H9 (cell line): Measurements from ENCODE around the gene NCAPH2. TPM values are rescaled to one million over a fixed set of nuclear protein-coding genes. Genes with fewer than 3 reads are reported as not detected.

Experiments used
- DNase-seq: peaks from one replicate; pipeline ENCODE4 v3.0.0-alpha.2; 2017
- H2AFZ ChIP-seq: one replicate; pipeline ENCODE4 v1.6.1; 2013; ENCODE audit warnings: mild to moderate bottlenecking, low read length, control low read depth, moderate library complexity
- H2AK5ac ChIP-seq: 2 replicates; pipeline ENCODE4 v1.6.1; 2013; ENCODE audit warnings: low read length, control low read depth, mixed read lengths; ENCODE audit not compliant: insufficient read length
- H2BK120ac ChIP-seq: one replicate; pipeline ENCODE4 v1.6.1; 2013; ENCODE audit warnings: low read depth, mild to moderate bottlenecking, low read length, control low read depth, inconsistent platforms; ENCODE audit not compliant: poor library complexity, severe bottlenecking
- H2BK12ac ChIP-seq: 2 replicates; pipeline ENCODE4 v1.6.1; 2013; ENCODE audit warnings: low read length, control low read depth, mixed read lengths, low read depth; ENCODE audit not compliant: insufficient read length
- H2BK15ac ChIP-seq: 2 replicates; pipeline ENCODE4 v1.6.1; 2013; ENCODE audit warnings: low read depth, low read length, control low read depth
- H2BK20ac ChIP-seq: one replicate; pipeline ENCODE4 v1.6.1; 2013; ENCODE audit warnings: low read depth, mild to moderate bottlenecking, low read length, control low read depth, inconsistent platforms; ENCODE audit not compliant: poor library complexity, severe bottlenecking
- H2BK5ac ChIP-seq: 2 replicates; pipeline ENCODE4 v1.6.1; 2013; ENCODE audit warnings: low read length, control low read depth, mixed read lengths; ENCODE audit not compliant: insufficient read length
- H3K14ac ChIP-seq: 2 replicates; pipeline ENCODE4 v1.6.1; 2013; ENCODE audit warnings: low read length, control low read depth; ENCODE audit not compliant: insufficient read depth
- H3K18ac ChIP-seq: 2 replicates; pipeline ENCODE4 v1.6.1; 2013; ENCODE audit warnings: low read depth, mild to moderate bottlenecking, mixed read lengths, low read length, control low read depth; ENCODE audit not compliant: insufficient read length
- H3K23ac ChIP-seq: 2 replicates; pipeline ENCODE4 v1.6.1; 2013; ENCODE audit warnings: low read length, control low read depth, mixed read lengths, low read depth; ENCODE audit not compliant: insufficient read length
- H3K23me2 ChIP-seq: 2 replicates; pipeline ENCODE4 v1.6.1; 2013; ENCODE audit warnings: low read depth, mild to moderate bottlenecking, mixed read lengths, low read length, control low read depth; ENCODE audit not compliant: insufficient read length, poor library complexity, severe bottlenecking
- H3K27ac ChIP-seq: 2 replicates; pipeline ENCODE4 v1.5.1; 2013; ENCODE audit warnings: low read length, control low read depth, mixed read lengths, low read depth; ENCODE audit not compliant: insufficient read length
- H3K27me3 ChIP-seq: 2 replicates; pipeline ENCODE4 v1.6.1; 2013; ENCODE audit warnings: low read length, control low read depth, inconsistent platforms; ENCODE audit not compliant: insufficient read depth
- H3K4ac ChIP-seq: 2 replicates; pipeline ENCODE4 v1.6.1; 2013; ENCODE audit warnings: low read depth, mild to moderate bottlenecking, control low read depth, inconsistent platforms, low read length, moderate library complexity
- H3K4me1 ChIP-seq: 2 replicates; pipeline ENCODE4 v1.6.1; 2013; ENCODE audit warnings: low read length, control low read depth, inconsistent platforms; ENCODE audit not compliant: insufficient read depth
- H3K4me2 ChIP-seq: 2 replicates; pipeline ENCODE4 v1.6.1; 2013; ENCODE audit warnings: low read length, control low read depth, mixed read lengths; ENCODE audit not compliant: insufficient read length, insufficient read depth
- H3K56ac ChIP-seq: 2 replicates; pipeline ENCODE4 v1.6.1; 2013; ENCODE audit warnings: low read depth, mild to moderate bottlenecking, mixed read lengths, low read length, control low read depth; ENCODE audit not compliant: insufficient read length
- H3K79me1 ChIP-seq: 2 replicates; pipeline ENCODE4 v1.6.1; 2013; ENCODE audit warnings: low read depth, mild to moderate bottlenecking, moderate library complexity, low read length, control low read depth, inconsistent platforms; ENCODE audit not compliant: insufficient read depth, poor library complexity, severe bottlenecking
- H3K79me2 ChIP-seq: 2 replicates; pipeline ENCODE4 v1.6.1; 2013; ENCODE audit warnings: low read length, control low read depth, inconsistent platforms; ENCODE audit not compliant: insufficient read depth
- H3K9ac ChIP-seq: 2 replicates; pipeline ENCODE4 v1.6.1; 2013; ENCODE audit warnings: low read length, control low read depth, mixed read lengths; ENCODE audit not compliant: insufficient read length; ENCODE audit errors: extremely low read depth
- H3K9me3 ChIP-seq: one replicate; pipeline ENCODE4 v1.6.1; 2013; ENCODE audit warnings: low read depth, low read length, inconsistent platforms; ENCODE audit not compliant: control insufficient read depth
- H3T11ph ChIP-seq: one replicate; pipeline ENCODE4 v1.6.1; 2013; ENCODE audit warnings: mild to moderate bottlenecking, low read length, control low read depth, inconsistent platforms
- H4K20me1 ChIP-seq: one replicate; pipeline ENCODE4 v1.6.1; 2013; ENCODE audit not compliant: control insufficient read depth, insufficient read length, insufficient read depth
- H4K5ac ChIP-seq: 2 replicates; pipeline ENCODE4 v1.6.1; 2013; ENCODE audit warnings: low read depth, mild to moderate bottlenecking, mixed read lengths, low read length, control low read depth; ENCODE audit not compliant: insufficient read length
- H4K8ac ChIP-seq: replicated peaks from 2 replicates; pipeline ENCODE4 v1.6.1; 2013; ENCODE audit warnings: low read length, control low read depth, mixed read lengths, low read depth; ENCODE audit not compliant: insufficient read length
- H4K91ac ChIP-seq: 2 replicates; pipeline ENCODE4 v1.6.1; 2013; ENCODE audit warnings: low read depth, mild to moderate bottlenecking, moderate library complexity, mixed read lengths, low read length, control low read depth; ENCODE audit not compliant: insufficient read length
- H3K27ac Mint-ChIP-seq, 3 experiments: 2 replicates in 2 of 3; 3 replicates in 1 of 3; pipeline ENCODE4 v1.8.0; 2020 to 2021; ENCODE audit warnings: mixed read lengths in 3 of 3, mild to moderate bottlenecking in 1 of 3, moderate library complexity in 1 of 3
- H3K27me3 Mint-ChIP-seq: 2 replicates; pipeline ENCODE4 v1.8.0; 2021; ENCODE audit warnings: low read depth, mild to moderate bottlenecking, moderate library complexity, mixed read lengths
- H3K36me3 Mint-ChIP-seq, 3 experiments: 2 replicates in 2 of 3; 3 replicates in 1 of 3; pipeline ENCODE4 v1.8.0; 2020 to 2021; ENCODE audit warnings: low read depth in 3 of 3, mixed read lengths in 3 of 3; ENCODE audit not compliant: insufficient read depth in 1 of 3
- H3K4me1 Mint-ChIP-seq, 2 experiments: 2 replicates each; pipeline ENCODE4 v1.8.0; 2020; ENCODE audit warnings: mixed read lengths in 2 of 2
- H3K4me3 Mint-ChIP-seq, 2 experiments: 2 replicates in 1 of 2; 3 replicates in 1 of 2; pipeline ENCODE4 v1.8.0; 2020 to 2021; ENCODE audit warnings: mild to moderate bottlenecking in 2 of 2, mixed read lengths in 2 of 2, moderate library complexity in 1 of 2
- H3K9me3 Mint-ChIP-seq, 2 experiments: 2 replicates in 1 of 2; 3 replicates in 1 of 2; pipeline ENCODE4 v1.8.0; 2020; ENCODE audit warnings: mild to moderate bottlenecking in 2 of 2, mixed read lengths in 2 of 2, moderate library complexity in 1 of 2
- CTCF ChIP-seq: fragments of 200-600 bp; sonication (generic); conservative IDR thresholded peaks from 3 replicates; pipeline ENCODE4 v1.8.0; 2021; ENCODE audit warnings: antibody characterized with exemption, mild to moderate bottlenecking
- WGBS: extraction: QIAGEN DNeasy Blood & Tissue Kit; methylation state at CpG from one replicate; pipeline ENCODE4 v1.1.7; 2013; ENCODE audit warnings: missing lambda C conversion rate, low lambda C conversion rate, mixed read lengths; ENCODE audit not compliant: insufficient read length; ENCODE audit errors: extremely low coverage; 5-methylcytosine and 5-hydroxymethylcytosine counted together
- total RNA-seq: library from RNA; stranded (reverse); gene quantifications from 2 replicates; pipeline ENCODE4 v1.2.1, GENCODE V29; 2021

Gene NCAPH2
- total RNA-seq, 1 experiment from 2014 or later = 76.2 TPM

- H3K27ac ChIP-seq = no peak overlapping the region
- no peaks in the 10 kb centered on the region for H3K9me3 ChIP-seq
- H2BK15ac ChIP-seq = no peak overlapping the region
- H2BK12ac ChIP-seq = no peak overlapping the region
- no peak overlapping the region for H2BK5ac ChIP-seq
- WGBS = no CpG with 5 or more reads among the region's 30 CpGs
- H3K23ac ChIP-seq = no peak overlapping the region
- no peak for TF ChIP-seq CTCF
- no peak overlapping the region for H2AFZ ChIP-seq
- Mint-ChIP-seq H3K27me3 (no peaks in the 10 kb centered on the region), H3K4me3 (no peak overlapping the region), H3K36me3 (peaks cover 21 to 65% (median 59%) of the 10 kb centered on the region in 3 experiments), H3K9me3 (no peaks in the 10 kb centered on the region), H3K4me1 (peaks cover 3 to 8% of the 10 kb centered on the region in 2 experiments), H3K27ac (no peak overlapping the region)
- H3K4ac ChIP-seq = no peak overlapping the region
- no peaks in the 10 kb centered on the region for H4K20me1 ChIP-seq
- no peaks in the 10 kb centered on the region for H3K23me2 ChIP-seq
- no peak overlapping the region for H3K18ac ChIP-seq
- no peak for DNase-seq
- H3K4me2 ChIP-seq = no peak overlapping the region
- H2BK20ac ChIP-seq = no peak overlapping the region
- no peak overlapping the region for H2AK5ac ChIP-seq
- H3T11ph ChIP-seq = no peak overlapping the region
- H3K79me1 ChIP-seq = peaks cover 6% of the 10 kb centered on the region
- no peaks in the 10 kb centered on the region for H3K4me1 ChIP-seq
- no peak overlapping the region for H2BK120ac ChIP-seq
- H3K14ac ChIP-seq = no peak overlapping the region
- no peak overlapping the region for H4K8ac ChIP-seq
- no peak overlapping the region for H4K5ac ChIP-seq
- no peaks in the 10 kb centered on the region for H3K27me3 ChIP-seq
- no peak overlapping the region for H4K91ac ChIP-seq
- no peak overlapping the region for H3K56ac ChIP-seq
- H3K79me2 ChIP-seq = no peaks in the 10 kb centered on the region; the same call in 1 of the 2 replicates
- H3K9ac ChIP-seq = no peak overlapping the region
Measured at GRCh38 chr22:50465066-50465930, 42.7 kb upstream of the NCAPH2 start.
